Measurements from ENCODE around the gene RAB8B. TPM values are rescaled to one million over a fixed set of nuclear protein-coding genes. Genes with fewer than 3 reads are reported as not detected.

RAB8B gene
- total RNA-seq, 1 experiment from 2014 or later = 8.5 TPM

DNA sequence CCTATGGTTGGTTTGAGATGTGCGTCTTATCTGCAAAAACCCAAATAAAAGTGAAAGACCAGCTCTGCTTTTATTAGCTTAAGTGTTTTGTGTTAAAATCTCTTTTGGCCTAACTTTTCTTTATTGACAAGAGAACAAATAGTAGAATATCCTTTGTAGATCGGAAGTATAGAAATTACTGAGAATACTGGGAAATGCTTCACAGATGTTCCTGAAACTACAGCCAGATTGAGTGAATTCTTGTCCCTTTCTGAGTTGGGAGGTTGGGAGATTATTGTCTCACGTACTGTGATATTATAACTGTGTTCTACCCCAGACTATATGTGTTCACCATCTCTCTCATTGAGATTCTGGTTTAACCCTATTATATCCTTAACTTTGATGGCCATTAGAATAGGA lies 21.7 kb downstream of the RAB8B start:
- Histone ChIP-seq H3K27ac (ENCODE audit: low read length) (peak overlapping the region; percentile 57; the same call in 1 of the 2 replicates), H3K4me2 (ENCODE audit: low read length) (peak overlapping the region; percentile 65; the same call in 1 of the 2 replicates), H3K36me3 (ENCODE audit: low read depth, low read length) (no peaks in the 10 kb centered on the region), H2AFZ (ENCODE audit: low read length) (no peak overlapping the region), H3F3A (ENCODE audit: low read length, unreplicated experiment) (no peaks in the 10 kb centered on the region), H3K9me2 (replicated peaks; ENCODE audit: low read length) (no peaks in the 10 kb centered on the region), H3K79me2 (ENCODE audit: low read length) (peaks cover 19% of the 10 kb centered on the region; the same call in 1 of the 2 replicates), H3K9ac (ENCODE audit: low read length) (no peak overlapping the region), H4K20me1 (ENCODE audit: low read length) (no peaks in the 10 kb centered on the region), H3K9me3 (ENCODE audit: low read length) (no peaks in the 10 kb centered on the region), H3K27me3 (ENCODE audit: low read length) (no peaks in the 10 kb centered on the region), H3K4me1 (ENCODE audit: insufficient read depth, low read length) (peaks cover 28% of the 10 kb centered on the region), H3K4me3 (ENCODE audit: low read length) (no peak overlapping the region)
- no peak for TF ChIP-seq EZH2 (IDR thresholded peaks at IDR 0.05; ENCODE audit: low read length, unreplicated experiment)
- TF ChIP-seq EZH2phosphoT487 (IDR thresholded peaks at IDR 0.05; ENCODE audit: borderline replicate concordance, low read length) = no peak
- TF ChIP-seq, protein P1, sequence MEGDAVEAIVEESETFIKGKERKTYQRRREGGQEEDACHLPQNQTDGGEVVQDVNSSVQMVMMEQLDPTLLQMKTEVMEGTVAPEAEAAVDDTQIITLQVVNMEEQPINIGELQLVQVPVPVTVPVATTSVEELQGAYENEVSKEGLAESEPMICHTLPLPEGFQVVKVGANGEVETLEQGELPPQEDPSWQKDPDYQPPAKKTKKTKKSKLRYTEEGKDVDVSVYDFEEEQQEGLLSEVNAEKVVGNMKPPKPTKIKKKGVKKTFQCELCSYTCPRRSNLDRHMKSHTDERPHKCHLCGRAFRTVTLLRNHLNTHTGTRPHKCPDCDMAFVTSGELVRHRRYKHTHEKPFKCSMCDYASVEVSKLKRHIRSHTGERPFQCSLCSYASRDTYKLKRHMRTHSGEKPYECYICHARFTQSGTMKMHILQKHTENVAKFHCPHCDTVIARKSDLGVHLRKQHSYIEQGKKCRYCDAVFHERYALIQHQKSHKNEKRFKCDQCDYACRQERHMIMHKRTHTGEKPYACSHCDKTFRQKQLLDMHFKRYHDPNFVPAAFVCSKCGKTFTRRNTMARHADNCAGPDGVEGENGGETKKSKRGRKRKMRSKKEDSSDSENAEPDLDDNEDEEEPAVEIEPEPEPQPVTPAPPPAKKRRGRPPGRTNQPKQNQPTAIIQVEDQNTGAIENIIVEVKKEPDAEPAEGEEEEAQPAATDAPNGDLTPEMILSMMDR (conservative IDR thresholded peaks at IDR 0.05; ENCODE audit: low read depth, low read length) = no peak
- BruUV-seq (replicated peaks) = no TSS peak
- no peak for DNase-seq
- CTCF ChIA-PET = no interaction called here
- POLR2A ChIA-PET (ENCODE audit: unreplicated experiment) = interaction anchor here (0.6 kb wide), 1 partner anchor 17 kb away, joined by 3 read pairs; no protein-coding TSS in a partner anchor
- intact Hi-C loops (cut with micrococcal nuclease) = no loop called here
- no peak for ATAC-seq

DNA sequence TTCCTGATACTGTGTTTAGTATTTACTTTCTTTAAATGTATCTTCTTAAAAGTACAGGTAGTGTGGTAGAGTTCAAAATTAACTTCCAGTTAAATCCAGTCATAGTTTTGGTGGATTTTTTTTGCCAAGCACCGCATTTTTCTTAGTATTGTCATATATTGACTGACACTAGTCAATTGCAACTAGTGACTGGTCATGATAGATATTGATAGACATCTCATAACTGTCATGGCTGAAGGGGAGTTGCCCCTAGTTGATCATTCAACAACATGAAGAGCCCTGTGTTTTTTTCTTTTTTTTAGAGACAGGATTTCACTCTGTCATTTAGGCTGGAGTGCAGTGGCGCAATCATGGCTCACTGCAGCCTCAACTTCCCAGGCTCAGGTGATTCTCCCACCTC lies 22.1 kb downstream of the RAB8B start:
- Histone ChIP-seq H3K4me3 (ENCODE audit: low read length) (no peak overlapping the region), H3K9ac (ENCODE audit: low read length) (no peak overlapping the region), H3K79me2 (ENCODE audit: low read length) (peaks cover 19% of the 10 kb centered on the region; the same call in 1 of the 2 replicates), H3K27ac (ENCODE audit: low read length) (peak overlapping the region; percentile 57), H2AFZ (ENCODE audit: low read length) (no peak overlapping the region), H3K36me3 (ENCODE audit: low read depth, low read length) (no peaks in the 10 kb centered on the region), H4K20me1 (ENCODE audit: low read length) (no peaks in the 10 kb centered on the region), H3K27me3 (ENCODE audit: low read length) (no peaks in the 10 kb centered on the region), H3K9me3 (ENCODE audit: low read length) (no peaks in the 10 kb centered on the region), H3K4me2 (ENCODE audit: low read length) (peak overlapping the region; percentile 65), H3F3A (ENCODE audit: low read length, unreplicated experiment) (no peaks in the 10 kb centered on the region), H3K4me1 (ENCODE audit: insufficient read depth, low read length) (peaks cover 28% of the 10 kb centered on the region), H3K9me2 (replicated peaks; ENCODE audit: low read length) (no peaks in the 10 kb centered on the region)
- ChIA-PET POLR2A (ENCODE audit: unreplicated experiment) (interaction anchor here (0.6 kb wide), 1 partner anchor 17 kb away, joined by 3 read pairs; no protein-coding TSS in a partner anchor), CTCF (no interaction called here)
- TF ChIP-seq EZH2 (IDR thresholded peaks at IDR 0.05; ENCODE audit: low read length, unreplicated experiment) (no peak), EZH2phosphoT487 (IDR thresholded peaks at IDR 0.05; ENCODE audit: borderline replicate concordance, low read length) (no peak)
- TF ChIP-seq, protein P1 (conservative IDR thresholded peaks at IDR 0.05; ENCODE audit: low read depth, low read length) = no peak
- BruUV-seq (replicated peaks) = no TSS peak
- DNase-seq (no peak), ATAC-seq (no peak)
- intact Hi-C loops (cut with micrococcal nuclease) = no loop called here
